SHP77 (cell line): ENCODE measurements around the gene TAOK2.
"Not testable (repeated sequence)": the region's sequence is repeated elsewhere in the genome, so short reads cannot be mapped to it uniquely, and the experiment has no call there.

ENCODE experiments used
- DNase-seq, 2 experiments: peaks; one replicate each; lab custom pipeline; 2025; lab: John Stamatoyannopoulos, UW

Gene TAOK2

GRCh38 chr16:29973384-29974246, at the start of gene TAOK2:
Gene TAOK2, plus strand, starts transcription at chr16:29973868. Its CDS starts 3,905 bp downstream, at chr16:29977773.
- peak; percentile 98 to 99 for DNase-seq

DNA sequence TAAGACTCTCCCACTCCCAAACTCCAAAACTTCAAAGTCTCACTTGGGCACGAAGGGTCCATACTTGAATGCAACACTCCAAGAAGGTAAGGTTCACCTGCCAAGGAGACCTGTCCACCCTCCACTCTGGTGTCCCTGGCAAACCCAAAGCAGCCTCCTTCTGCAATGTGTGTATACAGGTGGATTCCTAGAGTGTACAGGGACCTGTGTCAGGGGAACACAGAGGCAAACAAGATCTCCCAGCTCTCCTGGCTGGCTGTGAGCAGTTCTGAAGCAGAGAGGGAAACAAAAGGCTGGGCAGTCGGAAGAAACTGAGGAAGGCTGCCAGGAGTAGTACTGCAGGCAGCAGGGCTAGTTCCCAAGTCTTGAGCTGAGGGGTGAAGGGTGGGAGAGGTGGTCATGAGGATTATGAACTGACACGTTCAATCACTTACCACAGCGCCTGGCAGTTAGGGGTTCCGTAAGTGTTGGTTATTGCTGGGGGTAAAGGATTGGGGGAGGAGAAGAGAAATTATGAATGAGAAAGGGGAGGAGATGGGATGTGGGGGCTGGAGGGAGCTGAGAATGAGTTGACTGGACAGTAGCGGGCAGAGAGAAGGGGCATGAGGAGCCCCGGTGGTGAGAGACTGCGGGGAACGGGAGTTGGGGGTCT, 48.4 kb upstream of the TAOK2 start:
- DNase-seq = no peak

GRCh38 chr16:29925781-29926710, 47.6 kb upstream of the TAOK2 start, which contains the start of gene KCTD13:
Gene KCTD13, minus strand, starts transcription at chr16:29926226. Its CDS starts 193 bp downstream, at chr16:29926033.
- DNase-seq = peak; percentile 82 to 84

DNA sequence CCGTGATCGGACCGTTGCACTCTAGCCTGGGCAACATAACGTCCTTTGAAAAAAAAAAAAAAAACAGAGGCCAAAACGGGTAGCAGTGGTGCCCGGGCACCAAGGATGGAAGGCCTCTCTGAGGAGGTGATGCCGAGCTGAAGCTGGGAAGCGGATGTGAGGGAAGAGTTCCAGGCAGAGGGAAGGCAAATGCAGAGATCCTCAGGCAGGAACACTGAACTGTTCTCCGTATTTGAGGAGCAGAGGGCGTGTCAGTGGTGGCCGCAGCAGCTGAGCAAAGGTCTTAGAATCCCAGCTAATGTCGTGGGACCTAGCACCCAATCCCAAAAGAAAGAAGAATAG, 47.0 kb upstream of the TAOK2 start:
- DNase-seq = peak in 1 of 2 experiments; percentile 65

DNA sequence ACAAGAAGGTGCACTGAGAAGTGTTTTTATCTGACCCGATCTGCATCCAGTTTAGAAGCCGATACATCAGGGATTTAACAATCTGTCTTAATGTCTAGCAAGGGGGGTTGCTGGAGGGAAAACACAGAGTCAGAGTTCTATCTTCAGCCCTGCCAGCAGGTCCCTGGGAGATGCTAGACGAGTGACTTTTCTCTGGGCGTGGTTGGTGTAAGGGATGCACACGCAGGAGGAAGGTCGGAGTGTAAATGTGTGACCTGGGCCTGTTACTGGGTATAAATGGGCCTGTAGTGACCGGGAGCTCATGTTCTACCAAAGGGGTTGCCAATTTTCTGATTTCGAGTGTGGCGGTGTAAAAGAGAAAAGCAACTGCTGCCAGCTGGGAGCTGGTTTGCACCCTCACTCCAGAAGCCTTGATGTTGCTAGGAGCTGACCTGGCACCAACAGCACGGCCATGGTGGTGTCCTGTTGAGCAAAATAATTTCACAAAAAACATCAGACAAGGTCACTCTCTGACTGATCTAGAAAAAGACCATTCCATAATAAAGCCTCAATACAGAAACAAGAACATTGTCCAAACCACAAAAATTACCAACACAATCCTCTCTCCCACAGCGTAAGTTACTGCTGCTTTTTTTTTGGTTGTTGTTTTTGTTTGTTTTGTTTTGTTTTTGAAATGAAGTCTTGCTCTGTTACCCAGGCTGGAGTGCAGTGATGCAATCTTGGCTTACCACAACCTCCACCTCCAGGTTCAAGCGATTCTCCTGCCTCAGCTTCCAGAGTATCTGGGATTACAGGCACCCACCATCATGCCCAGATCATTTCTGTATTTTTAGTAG, 46.4 kb upstream of the TAOK2 start:
- DNase-seq = peak in 1 of 2 experiments; percentile 34

DNA sequence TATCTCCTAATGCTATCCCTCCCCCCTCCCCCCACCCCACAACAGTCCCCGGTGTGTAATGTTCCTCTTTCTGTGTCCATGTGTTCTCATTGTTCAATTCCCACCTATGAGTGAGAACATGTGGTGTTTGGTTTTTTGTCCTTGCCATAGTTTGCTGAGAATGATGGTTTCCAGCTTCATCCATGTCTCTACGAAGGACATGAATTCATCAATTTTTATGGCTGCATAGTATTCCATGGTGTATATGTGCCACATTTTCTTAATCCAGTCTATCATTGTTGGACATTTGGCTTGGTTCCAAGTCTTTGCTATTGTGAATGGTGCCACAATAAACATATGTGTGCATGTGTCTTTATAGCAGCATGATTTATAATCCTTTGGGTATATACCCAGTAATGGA, 41.9 kb upstream of the TAOK2 start:
- not testable (repeated sequence) for DNase-seq

GRCh38 chr16:29940656-29941055, 33.0 kb upstream of the TAOK2 start:
- no peak for DNase-seq

GRCh38 chr16:29943846-29944799, 29.5 kb upstream of the TAOK2 start:
- DNase-seq = peak; percentile 61 to 65

DNA sequence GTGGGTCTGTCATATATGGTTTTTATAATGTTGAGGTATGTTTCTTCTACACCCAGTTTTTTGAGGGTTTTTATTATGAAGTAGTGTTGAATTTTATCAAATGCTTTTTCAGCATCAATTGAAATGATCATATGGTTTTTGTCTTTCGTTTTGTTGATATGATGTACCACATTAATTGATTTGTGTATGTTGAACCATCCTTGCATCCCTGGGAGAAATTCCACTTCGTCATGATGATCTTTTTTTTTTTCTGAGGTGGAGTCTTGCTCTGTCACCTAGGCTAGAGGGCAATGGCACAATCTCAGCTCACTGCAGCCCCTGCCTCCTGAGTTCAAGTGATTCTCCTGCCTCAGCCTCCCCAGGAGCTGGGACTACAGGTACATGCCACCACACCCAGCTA, 25.8 kb upstream of the TAOK2 start:
- no peak for DNase-seq

- DNase-seq = no peak
Observed at GRCh38 chr16:29950806-29951461, 22.7 kb upstream of the TAOK2 start.

DNA sequence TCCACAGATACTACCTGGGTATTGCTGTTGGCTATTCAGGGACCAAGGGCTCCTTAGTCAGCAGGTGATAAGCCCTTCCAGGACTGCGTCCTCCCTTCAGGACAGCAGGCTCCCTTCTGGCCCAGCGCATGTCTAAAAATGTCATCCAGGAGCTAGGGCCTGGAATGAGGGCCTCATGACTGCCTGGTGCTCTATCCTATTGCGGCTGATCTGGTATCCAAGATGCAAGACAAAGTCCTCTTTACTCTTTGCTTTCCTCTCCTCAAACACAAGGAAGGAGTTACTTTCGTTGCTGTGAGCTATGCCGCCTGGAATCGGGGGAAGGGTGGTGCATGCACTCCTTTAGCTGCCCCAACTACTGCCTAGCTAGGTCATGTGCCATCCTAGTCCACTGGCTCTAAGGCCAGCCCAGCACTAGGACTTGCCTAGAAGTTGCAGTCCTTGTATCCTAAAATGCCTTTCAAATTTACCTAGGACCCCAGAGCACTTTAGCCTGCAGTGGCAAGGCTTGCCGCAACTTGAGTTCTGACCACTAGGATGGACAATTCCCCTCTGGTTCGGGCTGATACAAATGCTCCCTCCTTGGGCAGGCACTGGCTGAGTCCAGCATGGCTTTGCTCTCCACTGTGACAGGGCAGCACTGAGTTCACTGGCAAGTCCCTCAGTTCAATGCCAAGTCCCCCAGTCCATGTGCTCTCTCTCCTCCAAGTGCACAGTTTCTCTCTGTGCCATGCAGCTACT, 21.9 kb upstream of the TAOK2 start:
- DNase-seq = no peak

- no peak for DNase-seq
Observed at GRCh38 chr16:29958756-29959155, 14.9 kb upstream of the TAOK2 start.

GRCh38 chr16:29959293-29959692, 14.4 kb upstream of the TAOK2 start:
- DNase-seq = no peak

- not testable (repeated sequence) for DNase-seq
Observed at GRCh38 chr16:29959821-29960220, 13.8 kb upstream of the TAOK2 start.

- DNase-seq = no peak
Observed at GRCh38 chr16:29961127-29961478, 12.6 kb upstream of the TAOK2 start.

DNA sequence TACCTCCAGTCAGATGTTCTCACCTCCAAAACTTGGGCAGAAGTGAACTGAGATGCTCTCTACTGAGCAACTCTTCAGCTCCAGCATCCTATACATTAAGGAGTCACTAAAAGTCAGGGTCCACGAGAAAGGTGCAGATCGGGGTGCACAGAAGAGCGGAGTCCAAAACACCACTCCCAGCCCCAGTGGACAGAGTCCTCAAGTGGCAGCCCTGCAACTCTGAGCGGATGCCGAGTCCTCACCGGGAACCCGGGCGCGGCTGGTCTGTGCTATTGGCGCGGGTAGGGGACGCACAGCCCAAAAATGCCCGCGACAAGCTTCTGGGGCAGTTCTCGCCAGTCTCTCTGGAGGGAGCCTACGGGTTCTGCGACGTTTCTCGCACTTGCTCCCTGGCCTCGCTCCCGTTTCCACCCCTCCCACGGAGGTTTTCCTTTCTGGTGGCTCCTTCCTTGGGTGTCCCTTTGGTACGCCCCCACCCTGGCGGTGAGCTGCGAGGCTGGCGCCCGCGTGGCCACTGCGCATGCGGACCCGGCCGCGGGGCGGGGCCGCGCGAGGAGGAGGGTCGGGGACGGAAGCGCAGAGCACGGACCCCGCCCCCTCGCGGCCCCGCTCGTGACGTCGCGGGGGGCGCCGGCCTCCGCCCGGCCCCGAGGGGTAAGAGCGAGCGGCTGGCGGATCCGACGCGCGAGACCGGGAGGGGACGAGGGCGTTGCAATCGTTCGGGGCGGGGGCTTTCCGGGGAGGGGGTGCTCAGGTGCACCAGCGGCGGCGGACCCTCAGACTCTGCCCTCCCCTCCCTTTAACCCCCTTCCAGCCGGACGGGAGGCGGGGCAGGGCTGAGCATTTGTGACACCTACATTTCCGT, 12.0 kb upstream of the TAOK2 start, which contains the start of gene TMEM219:
Gene TMEM219, plus strand, starts transcription at position 601 of the 865 bp plus-strand sequence. CDS start 1,065 bp downstream, outside the sequence.
- DNase-seq = peak; percentile 85 to 93

DNA sequence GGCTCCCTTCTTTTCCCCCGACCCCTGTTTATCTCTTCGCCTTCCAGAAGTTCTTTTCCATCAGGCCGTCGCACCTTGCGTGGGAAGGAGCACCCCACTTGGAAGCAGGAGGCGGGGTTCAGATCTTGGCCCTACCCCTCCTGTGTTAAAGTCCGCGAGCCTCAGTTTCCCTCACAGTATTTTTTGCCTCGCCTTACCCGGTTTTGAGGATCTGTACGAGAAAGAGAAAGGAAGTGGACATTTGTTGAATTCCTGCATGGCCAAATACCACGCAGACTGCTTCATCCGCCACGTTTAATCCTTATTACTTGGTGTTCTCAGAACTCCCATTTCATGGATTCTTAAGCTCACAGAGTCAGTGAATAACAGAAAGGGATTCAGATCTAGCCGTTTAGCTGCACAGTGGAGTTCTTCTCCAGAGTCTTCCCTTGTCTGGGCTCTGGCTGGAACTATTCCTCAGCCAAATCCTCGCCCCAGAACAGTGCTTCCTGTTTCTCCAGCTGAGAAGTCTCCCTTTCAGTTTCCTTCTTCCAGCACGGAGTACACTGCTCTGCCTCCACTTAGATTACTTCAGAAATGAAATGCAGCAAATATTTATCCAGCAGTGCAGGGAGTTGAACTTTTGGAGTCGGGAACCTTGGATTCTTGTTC, 11.2 kb upstream of the TAOK2 start:
- DNase-seq = no peak
